ENCODE measurements around the gene FTCDNL1.

FTCDNL1 gene

DNA sequence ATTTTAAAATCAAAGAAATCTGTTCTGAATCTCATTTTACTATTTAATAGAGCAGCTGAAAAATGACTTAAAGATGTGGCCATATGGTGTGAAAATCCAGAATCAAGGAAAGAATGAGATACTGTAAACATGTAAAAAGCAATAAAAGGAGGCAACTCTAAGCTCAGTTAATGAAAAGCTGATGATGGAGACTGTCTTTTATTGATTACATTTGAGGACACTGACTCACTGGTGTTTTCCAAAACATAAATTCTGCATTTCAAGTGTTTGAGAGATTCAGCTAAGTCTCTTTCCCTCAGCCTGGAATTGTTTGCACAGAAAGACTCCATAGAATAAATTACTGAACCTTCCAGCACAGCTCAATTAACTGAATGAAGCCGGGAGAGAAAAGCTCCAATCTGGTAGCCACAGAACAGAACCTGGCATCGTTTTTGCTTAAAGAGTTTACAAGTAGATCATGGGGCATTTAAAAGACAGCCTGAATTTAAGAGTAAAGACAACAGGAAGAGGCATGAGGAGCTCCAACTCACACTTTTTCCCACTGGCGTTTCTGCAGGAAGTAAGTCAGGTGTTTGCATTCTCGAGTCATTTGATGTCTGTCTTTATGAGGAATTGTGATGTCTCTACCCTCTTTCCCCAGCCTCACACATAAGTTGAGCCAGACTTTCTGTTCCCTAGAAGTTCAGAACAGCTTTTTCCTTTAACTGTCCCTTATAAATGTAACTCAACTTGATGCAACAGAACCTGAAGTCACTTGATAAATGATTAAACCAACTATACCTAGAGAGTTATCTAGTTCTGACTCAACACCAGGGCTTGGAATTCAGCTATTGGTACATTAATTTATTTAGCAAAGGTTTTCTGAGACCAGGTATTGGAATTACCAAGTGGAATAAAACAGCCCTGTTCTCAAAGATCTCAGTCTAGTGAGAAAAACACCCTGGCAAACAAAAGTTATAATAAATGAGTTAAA lies 53.3 kb downstream of the FTCDNL1 start:
- TF ChIP-seq, protein P1, sequence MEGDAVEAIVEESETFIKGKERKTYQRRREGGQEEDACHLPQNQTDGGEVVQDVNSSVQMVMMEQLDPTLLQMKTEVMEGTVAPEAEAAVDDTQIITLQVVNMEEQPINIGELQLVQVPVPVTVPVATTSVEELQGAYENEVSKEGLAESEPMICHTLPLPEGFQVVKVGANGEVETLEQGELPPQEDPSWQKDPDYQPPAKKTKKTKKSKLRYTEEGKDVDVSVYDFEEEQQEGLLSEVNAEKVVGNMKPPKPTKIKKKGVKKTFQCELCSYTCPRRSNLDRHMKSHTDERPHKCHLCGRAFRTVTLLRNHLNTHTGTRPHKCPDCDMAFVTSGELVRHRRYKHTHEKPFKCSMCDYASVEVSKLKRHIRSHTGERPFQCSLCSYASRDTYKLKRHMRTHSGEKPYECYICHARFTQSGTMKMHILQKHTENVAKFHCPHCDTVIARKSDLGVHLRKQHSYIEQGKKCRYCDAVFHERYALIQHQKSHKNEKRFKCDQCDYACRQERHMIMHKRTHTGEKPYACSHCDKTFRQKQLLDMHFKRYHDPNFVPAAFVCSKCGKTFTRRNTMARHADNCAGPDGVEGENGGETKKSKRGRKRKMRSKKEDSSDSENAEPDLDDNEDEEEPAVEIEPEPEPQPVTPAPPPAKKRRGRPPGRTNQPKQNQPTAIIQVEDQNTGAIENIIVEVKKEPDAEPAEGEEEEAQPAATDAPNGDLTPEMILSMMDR (IDR thresholded peaks at IDR 0.05) = no peak
- Mint-ChIP-seq H3K27ac (no peak overlapping the region), H3K9me3 (no peaks in the 10 kb centered on the region), H3K27me3 (ENCODE audit: low read depth, poor library complexity) (no peaks in the 10 kb centered on the region), H3K4me3 (no peak overlapping the region), H3K4me1 (no peaks in the 10 kb centered on the region), H3K36me3 (ENCODE audit: low read depth) (no peaks in the 10 kb centered on the region)
- DNase-seq = no peak

DNA sequence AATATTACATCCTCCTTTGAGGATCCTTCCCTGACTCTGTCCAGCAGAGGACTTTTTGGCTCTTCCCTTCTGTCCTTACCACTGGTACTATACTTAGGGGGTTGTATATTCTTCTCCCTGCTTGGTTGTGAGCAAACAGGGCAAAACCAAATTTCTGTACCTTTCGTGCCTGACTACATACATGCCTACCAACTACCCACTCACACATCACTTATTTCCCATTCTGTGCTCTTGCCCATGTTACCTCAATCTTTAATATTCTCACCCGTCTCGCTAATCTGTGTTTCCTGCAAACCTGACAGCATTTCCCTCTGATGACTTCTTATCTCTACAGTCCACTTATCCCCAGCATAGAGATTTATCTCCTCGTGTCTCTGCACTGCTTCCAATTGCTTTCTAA lies 58.6 kb downstream of the FTCDNL1 start:
- Mint-ChIP-seq H3K27me3 (ENCODE audit: low read depth, poor library complexity) (peaks cover 2% of the 10 kb centered on the region), H3K36me3 (ENCODE audit: low read depth) (no peaks in the 10 kb centered on the region), H3K4me1 (no peaks in the 10 kb centered on the region), H3K27ac (no peak overlapping the region), H3K4me3 (no peak overlapping the region), H3K9me3 (no peaks in the 10 kb centered on the region)
- TF ChIP-seq, protein P1 (IDR thresholded peaks at IDR 0.05) = no peak
- no peak for DNase-seq

DNA sequence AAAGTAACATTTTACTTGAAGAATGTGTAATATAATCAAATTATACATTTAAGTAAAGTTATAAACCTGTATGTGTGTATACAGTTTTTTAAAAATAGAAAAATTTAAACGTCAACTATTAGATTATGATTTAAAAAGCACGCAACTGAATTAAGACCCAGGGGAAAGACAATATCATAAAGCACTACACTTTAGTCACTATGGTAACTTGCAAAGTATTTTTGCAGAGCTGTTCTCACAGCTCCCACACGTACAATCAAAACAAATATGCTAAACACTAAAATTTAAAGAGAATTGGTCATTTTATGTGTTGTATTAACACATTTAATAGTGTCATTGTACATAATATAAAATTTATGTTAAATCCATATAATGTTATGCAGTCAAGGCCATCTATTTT lies 59.7 kb downstream of the FTCDNL1 start:
- Mint-ChIP-seq H3K27ac (no peak overlapping the region), H3K9me3 (no peaks in the 10 kb centered on the region), H3K4me3 (no peak overlapping the region), H3K27me3 (ENCODE audit: low read depth, poor library complexity) (peaks cover 2% of the 10 kb centered on the region), H3K36me3 (ENCODE audit: low read depth) (no peaks in the 10 kb centered on the region), H3K4me1 (no peaks in the 10 kb centered on the region)
- TF ChIP-seq, protein P1 (IDR thresholded peaks at IDR 0.05) = no peak
- no peak for DNase-seq

DNA sequence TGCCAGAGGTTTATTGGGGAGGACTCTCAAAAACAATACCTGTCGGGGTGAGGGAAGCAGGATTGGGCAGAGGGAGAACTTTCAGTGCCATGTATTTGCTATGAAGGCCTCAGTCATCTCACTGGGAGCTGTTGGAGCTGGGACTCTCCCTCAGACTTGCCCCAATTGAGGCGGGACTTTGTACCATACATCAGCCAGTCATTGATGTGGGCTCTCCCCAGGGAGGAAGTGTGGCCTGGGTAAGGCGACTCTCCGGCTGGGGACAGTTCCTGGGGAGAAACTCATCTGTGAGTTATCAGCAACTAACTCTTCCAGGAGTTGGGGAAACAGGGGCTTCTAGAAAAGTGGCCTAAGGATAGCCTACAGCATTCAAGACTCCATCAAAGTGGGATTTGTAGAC lies 66.5 kb downstream of the FTCDNL1 start:
- H3K4me3 Mint-ChIP-seq = no peak overlapping the region
- no peak overlapping the region for H3K27ac Mint-ChIP-seq
- no peak for DNase-seq
- peaks cover 4% of the 10 kb centered on the region for H3K27me3 Mint-ChIP-seq (ENCODE audit: low read depth, poor library complexity)
- TF ChIP-seq, protein P1 (IDR thresholded peaks at IDR 0.05) = no peak
- H3K4me1 Mint-ChIP-seq = no peaks in the 10 kb centered on the region
- peaks cover 21% of the 10 kb centered on the region for H3K9me3 Mint-ChIP-seq
- no peaks in the 10 kb centered on the region for H3K36me3 Mint-ChIP-seq (ENCODE audit: low read depth)

DNA sequence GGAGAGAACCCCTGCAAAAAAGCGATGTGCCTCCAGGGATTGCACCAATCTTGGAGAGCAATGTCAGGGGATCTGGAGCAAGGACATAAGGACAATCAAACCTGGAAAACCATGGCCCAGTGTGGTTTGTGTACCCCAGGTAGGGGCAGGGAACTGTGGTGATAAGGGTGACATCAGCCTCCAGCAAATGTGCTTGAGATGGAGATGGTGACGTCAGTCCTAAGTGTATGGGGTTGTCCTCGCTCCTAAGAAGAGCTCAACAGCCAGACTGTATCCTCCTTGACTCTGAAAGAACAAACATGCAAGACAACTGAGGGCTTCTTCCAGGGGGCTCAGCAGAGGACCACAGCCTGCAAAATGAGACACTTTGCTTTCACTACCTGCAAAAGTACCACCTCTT lies 71.4 kb downstream of the FTCDNL1 start:
- peaks cover 4% of the 10 kb centered on the region for H3K27me3 Mint-ChIP-seq (ENCODE audit: low read depth, poor library complexity)
- H3K4me1 Mint-ChIP-seq = no peaks in the 10 kb centered on the region
- no peak overlapping the region for H3K27ac Mint-ChIP-seq
- peaks cover 26% of the 10 kb centered on the region for H3K9me3 Mint-ChIP-seq
- DNase-seq = no peak
- TF ChIP-seq, protein P1 (IDR thresholded peaks at IDR 0.05) = no peak
- no peaks in the 10 kb centered on the region for H3K36me3 Mint-ChIP-seq (ENCODE audit: low read depth)
- no peak overlapping the region for H3K4me3 Mint-ChIP-seq

DNA sequence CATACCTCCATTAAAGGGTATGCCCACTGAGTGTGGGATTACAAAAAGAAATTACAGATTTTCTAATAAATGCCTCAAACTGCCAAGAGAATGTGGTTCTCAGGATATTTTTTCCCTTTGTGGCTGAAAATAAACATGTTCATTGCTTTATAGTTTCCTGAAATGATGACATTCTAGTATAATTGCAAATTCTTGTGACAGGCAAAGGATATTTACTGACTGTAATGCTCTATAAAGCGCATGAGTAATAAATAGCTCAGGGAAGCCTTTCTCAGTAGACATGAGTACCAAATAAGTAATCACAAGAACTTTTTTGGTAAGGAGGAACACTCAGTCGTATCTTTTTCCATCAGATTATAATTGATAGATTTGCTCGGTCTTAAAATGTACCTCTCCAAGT lies 72.3 kb downstream of the FTCDNL1 start:
- Mint-ChIP-seq H3K27ac (no peak overlapping the region), H3K4me1 (no peaks in the 10 kb centered on the region), H3K27me3 (ENCODE audit: low read depth, poor library complexity) (peaks cover 6% of the 10 kb centered on the region), H3K36me3 (ENCODE audit: low read depth) (no peaks in the 10 kb centered on the region), H3K4me3 (no peak overlapping the region), H3K9me3 (peaks cover 26% of the 10 kb centered on the region)
- TF ChIP-seq, protein P1 (IDR thresholded peaks at IDR 0.05) = no peak
- no peak for DNase-seq
